AG04449 (cell line): ENCODE data around the gene SH3BGRL3.
A peak's percentile ranks its signal among the peaks of the same experiment; 100 is the strongest.

Source experiments
- CTCF ChIA-PET: fragments of 350-600 bp; formaldehyde crosslinking; extraction: SDS; loops from one replicate; lab custom pipeline; 2021; ENCODE audit warnings: antibody characterized with exemption; lab: Yijun Ruan, JAX
- POLR2A ChIA-PET: fragments of 400-600, 350-600 bp; formaldehyde crosslinking; extraction: SDS; loops from one replicate; lab custom pipeline; 2020; ENCODE audit warnings: antibody characterized with exemption, inconsistent platforms; lab: Yijun Ruan, JAX
- DNase-seq: peaks from one replicate; pipeline ENCODE4 v3.0.0-alpha.2; 2010; ENCODE audit warnings: low read depth, low spot score
- H3K4me3 ChIP-seq: 2 replicates; pipeline ENCODE4 v1.5.1; 2011; ENCODE audit warnings: low read depth, mild to moderate bottlenecking, control low read depth, low read length
- TF ChIP-seq, protein P1 (sequence below): IDR thresholded peaks from one replicate; pipeline ENCODE4 v1.5.1; 2011; ENCODE audit warnings: mild to moderate bottlenecking, moderate library complexity, low read length, control low read depth, inconsistent platforms; ENCODE audit not compliant: insufficient read depth; ENCODE audit errors: missing control alignments

SH3BGRL3 gene

DNA sequence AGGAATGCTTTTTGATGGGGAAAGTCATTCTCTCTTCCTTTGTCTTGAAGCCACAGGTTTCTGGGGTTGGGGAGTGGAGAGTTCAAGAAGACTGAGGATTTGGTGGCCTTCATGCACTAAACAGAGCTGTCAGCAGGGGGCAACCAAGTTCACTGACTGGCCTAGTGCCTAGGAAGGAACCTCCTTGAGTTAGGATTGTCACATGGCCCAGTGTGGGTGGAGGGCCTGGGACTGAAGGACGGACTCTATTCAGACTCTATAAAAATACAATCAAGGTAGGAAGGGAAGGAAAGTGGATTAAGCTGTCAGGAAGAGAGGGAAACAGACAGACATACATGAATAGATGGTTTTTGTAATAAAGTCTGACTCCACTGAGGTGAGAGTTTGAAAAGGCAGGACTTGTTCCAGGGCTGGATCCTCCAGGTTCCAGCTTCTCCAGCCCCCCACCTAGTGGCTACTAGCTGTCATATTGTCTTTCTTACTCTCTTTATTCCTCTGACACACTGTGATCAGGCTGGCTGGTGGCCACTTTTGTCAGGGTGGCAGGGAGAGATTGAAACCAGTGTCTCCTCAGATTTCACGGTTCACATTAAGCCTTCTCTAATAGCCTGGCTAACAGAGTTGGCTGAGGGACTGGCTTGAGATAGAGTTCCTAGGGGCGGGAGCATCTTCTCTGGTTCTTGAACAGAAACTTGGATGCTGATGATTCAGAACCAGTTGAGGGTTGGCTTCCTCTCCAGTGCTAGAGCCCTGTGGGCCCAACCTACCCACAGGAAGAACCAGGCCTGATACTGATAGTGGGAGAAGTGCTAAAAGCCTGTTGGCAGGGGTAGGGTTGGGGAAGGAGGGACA, 4.1 kb upstream of the SH3BGRL3 start:
- TF ChIP-seq, protein P1, sequence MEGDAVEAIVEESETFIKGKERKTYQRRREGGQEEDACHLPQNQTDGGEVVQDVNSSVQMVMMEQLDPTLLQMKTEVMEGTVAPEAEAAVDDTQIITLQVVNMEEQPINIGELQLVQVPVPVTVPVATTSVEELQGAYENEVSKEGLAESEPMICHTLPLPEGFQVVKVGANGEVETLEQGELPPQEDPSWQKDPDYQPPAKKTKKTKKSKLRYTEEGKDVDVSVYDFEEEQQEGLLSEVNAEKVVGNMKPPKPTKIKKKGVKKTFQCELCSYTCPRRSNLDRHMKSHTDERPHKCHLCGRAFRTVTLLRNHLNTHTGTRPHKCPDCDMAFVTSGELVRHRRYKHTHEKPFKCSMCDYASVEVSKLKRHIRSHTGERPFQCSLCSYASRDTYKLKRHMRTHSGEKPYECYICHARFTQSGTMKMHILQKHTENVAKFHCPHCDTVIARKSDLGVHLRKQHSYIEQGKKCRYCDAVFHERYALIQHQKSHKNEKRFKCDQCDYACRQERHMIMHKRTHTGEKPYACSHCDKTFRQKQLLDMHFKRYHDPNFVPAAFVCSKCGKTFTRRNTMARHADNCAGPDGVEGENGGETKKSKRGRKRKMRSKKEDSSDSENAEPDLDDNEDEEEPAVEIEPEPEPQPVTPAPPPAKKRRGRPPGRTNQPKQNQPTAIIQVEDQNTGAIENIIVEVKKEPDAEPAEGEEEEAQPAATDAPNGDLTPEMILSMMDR: peak; percentile 83
- no peak overlapping the region for H3K4me3 ChIP-seq
- POLR2A ChIA-PET: interaction anchor here (0.6 to 2.0 kb wide), 3 partner anchors 9 to 274 kb away, joined by 3 to 7 read pairs (median 4); no protein-coding TSS in a partner anchor
- CTCF ChIA-PET: interaction anchor here (0.7 to 10.7 kb wide), 44 partner anchors 9 to 240 kb away, joined by 3 to 179 read pairs (median 5); partner anchors contain the start of genes CD52, CEP85, UBXN11 and ZNF593
- peak; percentile 86 for DNase-seq

DNA sequence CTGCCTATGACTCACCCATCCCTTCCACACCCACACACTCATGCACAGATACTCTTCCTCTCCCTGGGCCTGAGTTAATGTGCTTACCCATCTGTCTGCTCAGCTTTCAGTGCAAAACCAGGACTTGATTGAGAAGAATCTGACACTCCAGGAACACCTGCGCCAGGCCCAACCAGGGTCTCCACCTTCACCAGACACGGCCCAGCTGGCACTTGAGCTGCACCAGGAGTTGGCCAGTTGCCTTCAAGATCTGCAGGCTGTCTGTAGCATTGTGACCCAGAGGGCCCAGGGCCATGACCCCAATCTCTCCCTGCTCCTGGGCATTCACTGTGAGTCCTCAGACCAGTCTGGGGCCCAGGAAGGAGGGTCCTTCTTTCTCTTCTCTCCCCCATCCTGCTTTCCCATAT, 3.5 kb upstream of the SH3BGRL3 start:
- no peak for DNase-seq
- CTCF ChIA-PET: interaction anchor here (0.6 to 10.7 kb wide), 25 partner anchors 9 to 140 kb away, joined by 3 to 179 read pairs (median 6); partner anchors contain the start of genes CD52, CEP85, UBXN11 and ZNF593
- POLR2A ChIA-PET: interaction anchor here (0.7 to 2.0 kb wide), 3 partner anchors 8 to 102 kb away, joined by 3 to 7 read pairs (median 4); no protein-coding TSS in a partner anchor
- TF ChIP-seq, protein P1: no peak
- H3K4me3 ChIP-seq: no peak overlapping the region

DNA sequence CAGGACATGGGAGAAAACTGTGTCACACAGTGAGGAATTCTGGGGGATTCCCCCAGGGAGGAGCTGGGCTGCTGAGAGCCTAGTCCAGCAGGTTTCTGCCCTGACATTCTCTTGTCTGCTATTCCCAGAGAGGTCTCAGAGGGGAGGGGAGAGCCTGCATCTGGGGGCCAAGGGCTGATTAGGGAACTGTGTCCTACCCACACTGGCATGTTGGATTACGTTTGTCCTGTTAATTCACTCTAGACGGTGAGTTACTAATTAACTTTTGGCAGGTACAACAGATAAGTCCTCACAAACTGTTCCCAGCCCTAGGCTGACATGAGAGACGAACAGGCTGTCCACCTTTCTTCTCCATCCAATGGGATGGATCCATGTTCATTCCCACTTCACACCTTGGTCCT, 2.6 kb upstream of the SH3BGRL3 start:
- TF ChIP-seq, protein P1: no peak
- CTCF ChIA-PET: interaction anchor here (0.6 to 10.7 kb wide), 8 partner anchors 8 to 86 kb away, joined by 3 to 179 read pairs (median 12); partner anchors contain the start of genes CD52 and CEP85

DNA sequence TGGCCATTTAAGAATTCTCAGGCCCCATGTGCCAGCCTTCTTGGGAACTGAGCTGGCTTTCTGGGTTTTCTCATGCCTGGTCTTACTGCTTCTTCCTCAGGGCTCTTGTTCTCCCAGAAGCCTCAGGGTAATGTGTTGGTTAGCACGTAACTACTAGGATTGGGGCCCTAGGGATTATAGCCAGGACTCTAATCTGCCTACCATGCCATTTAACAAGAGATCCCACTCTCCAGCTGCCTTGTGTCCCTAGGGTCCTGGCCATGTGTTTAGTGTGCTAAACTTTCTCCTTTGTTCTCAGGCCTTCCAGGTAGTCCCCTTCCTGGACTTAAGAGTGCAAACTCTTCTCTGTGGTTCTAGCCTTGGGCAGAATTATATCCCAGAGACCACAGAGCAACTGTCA, 2.2 kb upstream of the SH3BGRL3 start:
- POLR2A ChIA-PET: no interaction called here
- no peak overlapping the region for H3K4me3 ChIP-seq
- CTCF ChIA-PET: interaction anchor here (3.1 to 10.7 kb wide), 5 partner anchors 13 to 86 kb away, joined by 14 to 179 read pairs (median 36); partner anchors contain the start of genes CD52 and CEP85
- DNase-seq: no peak
- TF ChIP-seq, protein P1: no peak

More for the DNA sequence above, 2.6 kb upstream of the SH3BGRL3 start:
- H3K4me3 ChIP-seq: no peak overlapping the region
- DNase-seq: no peak
- POLR2A ChIA-PET: no interaction called here

DNA sequence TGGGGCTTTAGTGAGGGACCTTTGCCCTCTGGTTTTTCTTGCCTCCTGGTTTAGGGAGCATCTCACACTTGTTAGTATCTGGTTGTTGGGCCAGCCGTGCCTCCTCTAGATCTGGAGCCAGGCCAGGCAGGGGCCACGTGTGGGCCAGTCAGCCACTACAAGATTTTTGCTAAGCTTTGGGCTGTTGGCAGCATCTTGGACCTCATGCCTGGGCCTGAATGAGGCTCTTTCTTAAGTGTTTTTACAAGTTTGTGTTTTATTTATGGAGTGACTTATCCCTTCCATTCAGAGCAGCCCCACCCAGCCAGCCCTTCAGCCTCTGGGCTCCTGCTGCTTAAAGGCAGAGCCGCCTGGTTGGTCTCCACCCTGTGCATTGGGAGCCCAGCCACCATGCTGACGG, 1.6 kb upstream of the SH3BGRL3 start:
- no peak for DNase-seq
- no peak overlapping the region for H3K4me3 ChIP-seq

More for the DNA sequence above, 1.6 kb upstream of the SH3BGRL3 start:
- ChIA-PET CTCF (interaction anchor here (3.1 to 10.7 kb wide), 4 partner anchors 12 to 85 kb away, joined by 14 to 179 read pairs (median 26); partner anchors contain the start of genes CD52 and CEP85), POLR2A (no interaction called here)
- TF ChIP-seq, protein P1: no peak
